BJ (cell line): ENCODE measurements around the gene TECPR2. TPM values are rescaled to one million over a fixed set of nuclear protein-coding genes. Genes with fewer than 3 reads are reported as not detected.

Experiments
- CTCF ChIA-PET: fragments of 350-600 bp; formaldehyde crosslinking; extraction: SDS; loops from one replicate; lab custom pipeline; 2021; ENCODE audit warnings: antibody characterized with exemption, inconsistent platforms; lab: Yijun Ruan, JAX
- POLR2A ChIA-PET: fragments of 300-600 bp; sonication (Branson Sonifier 250); formaldehyde crosslinking; extraction: SDS; loops from one replicate; lab custom pipeline; 2021; ENCODE audit warnings: antibody characterized with exemption; lab: Charles Lee
- DNase-seq: peaks from one replicate; pipeline ENCODE4 v3.0.0-alpha.2; 2011; ENCODE audit warnings: low read depth
- H3K27me3 ChIP-seq: 2 replicates; pipeline ENCODE4 v1.6.0; 2011; ENCODE audit warnings: low read length; ENCODE audit not compliant: control insufficient read depth, insufficient read depth
- H3K36me3 ChIP-seq: 2 replicates; pipeline ENCODE4 v1.5.1; 2011; ENCODE audit warnings: low read length; ENCODE audit not compliant: control insufficient read depth, insufficient read depth
- H3K4me3 ChIP-seq: 2 replicates; pipeline ENCODE4 v1.5.1; 2011; ENCODE audit warnings: low read depth, mild to moderate bottlenecking, control low read depth, low read length
- CTCF ChIP-seq: IDR thresholded peaks from 2 replicates; pipeline ENCODE4 v1.5.1; 2011; ENCODE audit warnings: low read depth, mild to moderate bottlenecking, control low read depth, inconsistent platforms, low read length, moderate library complexity; ENCODE audit not compliant: insufficient read depth
- polyA plus RNA-seq: library from polyadenylated mRNA; depleted of rRNA; stranded (reverse); fragments of >200 nt; gene quantifications from 2 replicates; pipeline ENCODE4 v1.2.3, GENCODE V29; 2011

Gene TECPR2
- polyA plus RNA-seq, 1 experiment = 11.7 TPM

GRCh38 chr14:102419716-102420115, 57.0 kb downstream of the TECPR2 start:
- Histone ChIP-seq H3K4me3 (no peak overlapping the region), H3K27me3 (no peaks in the 10 kb centered on the region), H3K36me3 (peaks cover 7% of the 10 kb centered on the region)
- TF ChIP-seq CTCF = no peak
- DNase-seq = no peak
- CTCF ChIA-PET = interaction anchor here (5.2 kb wide), 1 partner anchor 18 kb away, joined by 16 read pairs; no protein-coding TSS in a partner anchor
- POLR2A ChIA-PET = no interaction called here

GRCh38 chr14:102421411-102422057, 58.8 kb downstream of the TECPR2 start:
- no peaks in the 10 kb centered on the region for H3K27me3 ChIP-seq
- DNase-seq = no peak
- POLR2A ChIA-PET = no interaction called here
- H3K4me3 ChIP-seq = no peak overlapping the region
- H3K36me3 ChIP-seq = no peaks in the 10 kb centered on the region; the same call in none of the 2 replicates
- CTCF ChIA-PET = interaction anchor here (5.2 kb wide), 1 partner anchor 16 kb away, joined by 16 read pairs; no protein-coding TSS in a partner anchor
- TF ChIP-seq CTCF = no peak

GRCh38 chr14:102424520-102424919, 61.8 kb downstream of the TECPR2 start:
- TF ChIP-seq CTCF = no peak
- ChIA-PET POLR2A (no interaction called here), CTCF (no interaction called here)
- DNase-seq = no peak
- Histone ChIP-seq H3K4me3 (no peak overlapping the region), H3K27me3 (no peaks in the 10 kb centered on the region), H3K36me3 (peaks cover 7% of the 10 kb centered on the region)

- POLR2A ChIA-PET = no interaction called here
- Histone ChIP-seq H3K4me3 (no peak overlapping the region), H3K27me3 (no peaks in the 10 kb centered on the region), H3K36me3 (peaks cover 7% of the 10 kb centered on the region)
- CTCF ChIA-PET = no interaction called here
- no peak for TF ChIP-seq CTCF
- DNase-seq = no peak
These were observed 62.2 kb downstream of the TECPR2 start for GRCh38 chr14:102424923-102425322.

GRCh38 chr14:102426796-102427195, 64.1 kb downstream of the TECPR2 start:
- DNase-seq = no peak
- Histone ChIP-seq H3K4me3 (no peak overlapping the region), H3K36me3 (peaks cover 10% of the 10 kb centered on the region), H3K27me3 (no peaks in the 10 kb centered on the region)
- POLR2A ChIA-PET = no interaction called here
- TF ChIP-seq CTCF = no peak
- CTCF ChIA-PET = interaction anchor here (0.9 kb wide), 1 partner anchor 16 kb away, joined by 3 read pairs; no protein-coding TSS in a partner anchor
